ENCODE data around the gene TSPAN7.

DNA sequence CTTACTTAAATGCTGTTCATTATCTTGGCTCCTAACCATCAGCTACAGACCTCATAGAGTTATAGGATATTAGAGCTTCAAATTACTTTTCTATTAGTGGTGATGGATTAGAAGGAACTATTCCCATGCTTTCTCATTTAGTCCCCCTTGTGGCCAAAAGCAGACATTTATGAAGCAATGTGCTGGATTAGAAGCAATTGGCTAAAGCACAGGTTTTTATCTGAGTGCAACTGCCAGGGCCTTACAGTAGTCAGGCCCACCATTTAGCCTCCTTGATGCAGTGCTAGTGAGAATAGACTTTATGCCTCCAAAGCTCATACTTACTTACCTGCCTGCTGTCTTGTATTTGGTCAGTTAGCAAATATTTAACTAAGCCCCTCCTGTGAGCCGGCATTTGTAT, 93.0 kb downstream of the TSPAN7 start:
- TF ChIP-seq ZC3H10 (CRISPR knock-in tag; IDR thresholded peaks at IDR 0.05) (no peak), RARB (CRISPR knock-in tag; IDR thresholded peaks at IDR 0.05) (no peak), ZNF565 (CRISPR knock-in tag; conservative IDR thresholded peaks at IDR 0.05; ENCODE audit: low read depth) (no peak), ARNTL (CRISPR knock-in tag; IDR thresholded peaks at IDR 0.05; ENCODE audit: borderline replicate concordance, low read depth) (no peak), SNAI2 (CRISPR knock-in tag; IDR thresholded peaks at IDR 0.05) (no peak), ZNF70 (CRISPR knock-in tag; IDR thresholded peaks at IDR 0.05) (no peak), ESRRG (CRISPR knock-in tag; IDR thresholded peaks at IDR 0.05) (no peak), ZNF8 (CRISPR knock-in tag; IDR thresholded peaks at IDR 0.05) (no peak), ZFP3 (CRISPR knock-in tag; IDR thresholded peaks at IDR 0.05) (no peak)

All from SK-N-SH treated with all-trans-retinoic acid at 6 μM for 48 hours (cell line).